ENCODE measurements around the gene RBKS. TPM values are rescaled to one million over a fixed set of nuclear protein-coding genes. Genes with fewer than 3 reads are reported as not detected.

RBKS gene
- total and polyA plus RNA-seq, 2 of the 8 experiments (the other 6 are each of a cell fraction or from before 2014, with no cell fraction given): 1.1 to 1.5 TPM

DNA sequence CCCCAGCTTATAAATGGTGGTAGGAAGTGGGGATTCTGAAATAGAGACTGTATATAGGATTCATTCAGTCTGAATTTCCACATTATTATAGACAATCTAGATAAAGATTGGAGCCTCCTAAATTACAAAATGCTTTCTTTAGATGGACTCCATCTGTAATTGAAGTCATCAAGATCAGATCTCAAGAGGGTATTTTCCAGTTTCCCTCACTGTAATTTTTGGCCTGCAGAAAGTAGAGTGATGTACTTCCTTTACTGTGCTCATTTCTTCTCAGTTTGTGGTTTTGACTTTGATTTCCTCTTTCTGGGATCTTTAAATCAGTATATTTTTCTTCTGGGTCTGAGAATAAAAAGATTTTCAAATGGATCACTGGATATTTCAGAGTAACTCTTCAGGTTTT is 7.5 kb upstream of the RBKS start:
- Histone ChIP-seq H3K36me3 (ENCODE audit: control insufficient read depth in 2 of 4, insufficient read depth in 4 of 4, low read length in 3 of 4) (peaks cover 0 to 2% (median 0%) of the 10 kb centered on the region in 4 experiments; a peak in 2 of 8 replicates), H3K4me2 (ENCODE audit: insufficient read depth in 1 of 2, low read depth in 2 of 2, low read length in 2 of 2) (no peak overlapping the region), H3K18ac (ENCODE audit: extremely low read depth, low read length) (no peak overlapping the region), H3K4me1 (replicated peaks in 1 of 4; ENCODE audit: control insufficient read depth in 3 of 4, insufficient read depth in 4 of 4, low read length in 3 of 4) (no peaks in the 10 kb centered on the region), H4K5ac (ENCODE audit: insufficient read length, low read depth, low read length) (no peak overlapping the region), H2AK5ac (ENCODE audit: low read depth, low read length) (no peak overlapping the region), H3K27ac (ENCODE audit: low read depth, low read length) (no peak overlapping the region), H2BK12ac (ENCODE audit: low read depth, low read length) (no peak overlapping the region), H2BK15ac (ENCODE audit: low read length) (no peak overlapping the region), H3K79me1 (ENCODE audit: low read depth, low read length) (no peaks in the 10 kb centered on the region), H3K27me3 (replicated peaks in 1 of 4; ENCODE audit: control insufficient read depth in 3 of 4, extremely low read depth in 1 of 4, insufficient read depth in 3 of 4, low read length in 3 of 4) (no peaks in the 10 kb centered on the region), H4K20me1 (replicated peaks in 1 of 2; ENCODE audit: control insufficient read depth in 1 of 2, insufficient read depth in 2 of 2, low read length in 2 of 2) (no peaks in the 10 kb centered on the region), H2BK20ac (ENCODE audit: low read length) (no peak overlapping the region), H3K4me3 (ENCODE audit: extremely low read depth in 1 of 4, insufficient read depth in 2 of 4, low read depth in 3 of 4, low read length in 4 of 4) (no peak overlapping the region), H4K91ac (replicated peaks; ENCODE audit: insufficient read length, low read length) (no peak overlapping the region), H3K9me3 (ENCODE audit: insufficient read depth in 2 of 2, low read depth in 1 of 2, low read length in 1 of 2) (no peaks in the 10 kb centered on the region), H2AFZ (ENCODE audit: low read length) (no peak overlapping the region), H4K8ac (ENCODE audit: extremely low read depth, insufficient read depth, low read length) (no peak overlapping the region), H3K14ac (ENCODE audit: insufficient read length) (no peak overlapping the region), H2BK5ac (ENCODE audit: low read depth, low read length) (no peak overlapping the region), H2BK120ac (replicated peaks; ENCODE audit: low read depth, low read length) (no peak overlapping the region), H3K79me2 (ENCODE audit: control insufficient read depth in 1 of 2, insufficient read depth in 2 of 2, low read length in 2 of 2) (no peaks in the 10 kb centered on the region), H3K56ac (replicated peaks; ENCODE audit: insufficient read length, low read depth, low read length) (no peak overlapping the region), H3K23me2 (ENCODE audit: low read depth, low read length) (no peaks in the 10 kb centered on the region), H3K4ac (replicated peaks; ENCODE audit: insufficient read length, low read depth, low read length) (no peak overlapping the region), H3K9ac (replicated peaks in 1 of 4; ENCODE audit: extremely low read depth in 1 of 4, low read depth in 3 of 4, low read length in 3 of 4) (no peak overlapping the region), H3K23ac (ENCODE audit: insufficient read length) (no peak overlapping the region)
- DNase-seq (ENCODE audit: low read depth in 1 of 2, low spot score in 2 of 2) (no peak), FAIRE-seq (no peak)
- POLR2A ChIA-PET (ENCODE audit: partially characterized antibody): no interaction called here
- no peak for TF ChIP-seq RAD21 (IDR thresholded peaks at IDR 0.05 in 1 of 2, conservative IDR thresholded peaks at IDR 0.05 in 1 of 2; ENCODE audit: low read depth in 2 of 2, low read length in 2 of 2)
- TF ChIP-seq ASH2L (IDR thresholded peaks at IDR 0.05; ENCODE audit: low read length): no peak
- no peak for TF ChIP-seq CTBP2 (IDR thresholded peaks at IDR 0.05; ENCODE audit: borderline replicate concordance, insufficient read depth, insufficient read length, low read length)
- TF ChIP-seq SAP30 (IDR thresholded peaks at IDR 0.05; ENCODE audit: insufficient read depth, insufficient replicate concordance, low read length): no peak
- no peak for TF ChIP-seq CEBPB (IDR thresholded peaks at IDR 0.05; ENCODE audit: low read depth, low read length)
- no peak for TF ChIP-seq SUZ12 (IDR thresholded peaks at IDR 0.05; ENCODE audit: low read length)
- TF ChIP-seq, protein P1, sequence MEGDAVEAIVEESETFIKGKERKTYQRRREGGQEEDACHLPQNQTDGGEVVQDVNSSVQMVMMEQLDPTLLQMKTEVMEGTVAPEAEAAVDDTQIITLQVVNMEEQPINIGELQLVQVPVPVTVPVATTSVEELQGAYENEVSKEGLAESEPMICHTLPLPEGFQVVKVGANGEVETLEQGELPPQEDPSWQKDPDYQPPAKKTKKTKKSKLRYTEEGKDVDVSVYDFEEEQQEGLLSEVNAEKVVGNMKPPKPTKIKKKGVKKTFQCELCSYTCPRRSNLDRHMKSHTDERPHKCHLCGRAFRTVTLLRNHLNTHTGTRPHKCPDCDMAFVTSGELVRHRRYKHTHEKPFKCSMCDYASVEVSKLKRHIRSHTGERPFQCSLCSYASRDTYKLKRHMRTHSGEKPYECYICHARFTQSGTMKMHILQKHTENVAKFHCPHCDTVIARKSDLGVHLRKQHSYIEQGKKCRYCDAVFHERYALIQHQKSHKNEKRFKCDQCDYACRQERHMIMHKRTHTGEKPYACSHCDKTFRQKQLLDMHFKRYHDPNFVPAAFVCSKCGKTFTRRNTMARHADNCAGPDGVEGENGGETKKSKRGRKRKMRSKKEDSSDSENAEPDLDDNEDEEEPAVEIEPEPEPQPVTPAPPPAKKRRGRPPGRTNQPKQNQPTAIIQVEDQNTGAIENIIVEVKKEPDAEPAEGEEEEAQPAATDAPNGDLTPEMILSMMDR (IDR thresholded peaks at IDR 0.05; ENCODE audit: control extremely low read depth in 1 of 3, insufficient read depth in 1 of 3, low read depth in 1 of 3, low read length in 3 of 3): no peak
- no peak for TF ChIP-seq SP2 (IDR thresholded peaks at IDR 0.05; ENCODE audit: low read length)
- TF ChIP-seq HDAC2 (IDR thresholded peaks at IDR 0.05; ENCODE audit: borderline replicate concordance in 1 of 2, low read depth in 2 of 2, low read length in 2 of 2): no peak
- TF ChIP-seq POLR2A (IDR thresholded peaks at IDR 0.05; ENCODE audit: control extremely low read depth in 1 of 2, low read depth in 2 of 2, low read length in 2 of 2): no peak
- CTCF ChIA-PET (ENCODE audit: partially characterized antibody): interaction anchor here (0.9 kb wide), 1 partner anchor 174 kb away, joined by 3 read pairs; no protein-coding TSS in a partner anchor

Data from H1 (cell line).